Panc1 (cell line): ENCODE measurements around the gene FCHSD2. TPM values are rescaled to one million over a fixed set of nuclear protein-coding genes. Genes with fewer than 3 reads are reported as not detected.

Source experiments
- ATAC-seq: fragments of 200-7000 bp; cut with Tn5 transposase; 2 replicates; pipeline ENCODE4 v1.9.1; 2020; ENCODE audit warnings: mild to moderate bottlenecking, moderate library complexity
- BruUV-seq: library from RNA; stranded (reverse); fragments of 400-500 nt; replicated peaks from 2 replicates; lab custom pipeline; 2021; lab: Mats Ljungman, UMichigan
- CTCF ChIA-PET: fragments of 300-600 bp; sonication (Branson Sonifier 250); formaldehyde crosslinking; loops from one replicate; lab custom pipeline; 2022; ENCODE audit warnings: antibody characterized with exemption; lab: Charles Lee
- POLR2A ChIA-PET: fragments of 300-600 bp; sonication (Branson Sonifier 250); formaldehyde crosslinking; loops from one replicate; lab custom pipeline; 2022; ENCODE audit warnings: antibody characterized with exemption; lab: Charles Lee
- DNase-seq: peaks from one replicate; pipeline ENCODE4 v3.0.0-alpha.2; 2010; ENCODE audit warnings: low read depth, low spot score
- H3K27ac ChIP-seq: 2 replicates; pipeline ENCODE4 v1.5.1; 2011; ENCODE audit warnings: mild to moderate bottlenecking, low read length, inconsistent platforms
- H3K27me3 ChIP-seq: fragments of 200-500 bp; sonication (Bioruptor generic); 2 replicates; pipeline ENCODE4 v1.6.0; 2014; ENCODE audit warnings: low read length, inconsistent platforms; ENCODE audit not compliant: control insufficient read depth, insufficient read depth
- H3K36me3 ChIP-seq: fragments of 200-500 bp; sonication (Bioruptor generic); 2 replicates; pipeline ENCODE4 v1.5.1; 2014; ENCODE audit warnings: inconsistent platforms, mild to moderate bottlenecking, low read length, moderate library complexity; ENCODE audit not compliant: control insufficient read depth, insufficient read depth
- H3K4me1 ChIP-seq: 2 replicates; pipeline ENCODE4 v1.5.1; 2011; ENCODE audit warnings: inconsistent platforms, mild to moderate bottlenecking, low read length, moderate library complexity; ENCODE audit not compliant: control insufficient read depth, insufficient read depth
- H3K4me3 ChIP-seq, 2 experiments: 2 replicates each; pipeline ENCODE4 v1.5.1; 2011 to 2012; ENCODE audit warnings: low read depth in 2 of 2, low read length in 2 of 2, mild to moderate bottlenecking in 2 of 2, inconsistent platforms in 1 of 2, moderate library complexity in 1 of 2
- H3K9me3 ChIP-seq: fragments of 200-500 bp; sonication (Bioruptor generic); 2 replicates; pipeline ENCODE4 v1.5.1; 2014; ENCODE audit warnings: low read depth, mild to moderate bottlenecking, inconsistent platforms, low read length, moderate library complexity; ENCODE audit not compliant: control insufficient read depth, insufficient read depth
- POLR2AphosphoS5 ChIP-seq: IDR thresholded peaks from 2 replicates; pipeline ENCODE4 v1.6.1; 2012; ENCODE audit warnings: mild to moderate bottlenecking, low read depth, low read length, moderate library complexity
- SIN3A ChIP-seq: IDR thresholded peaks from 2 replicates; pipeline ENCODE4 v1.6.1; 2012; ENCODE audit warnings: low read depth, mild to moderate bottlenecking, low read length, moderate library complexity, borderline replicate concordance; ENCODE audit not compliant: insufficient read depth
- TCF7L2 ChIP-seq: IDR thresholded peaks from 2 replicates; pipeline ENCODE4 v1.6.1; 2011; ENCODE audit warnings: mild to moderate bottlenecking, low read depth, low read length, inconsistent platforms
- in situ Hi-C: cut with HindIII; loops from 2 replicates; pipeline ENCODE4 v1.10.0; 2016; ENCODE audit warnings: low sequenced_read_pairs, low pct_unique_long_range_greater_than_20kb
- intact Hi-C: fragments of 100-400 bp; cut with micrococcal nuclease; formaldehyde crosslinking; loops from one replicate; pipeline ENCODE4 v1.10.0; 2022; ENCODE audit not compliant: unreplicated experiment
- total RNA-seq: library from RNA; stranded (reverse); gene quantifications from one replicate; pipeline ENCODE4 v1.2.1, GENCODE V29; 2021; ENCODE audit not compliant: unreplicated experiment
- TF ChIP-seq, protein P1 (sequence below): fragments of 450-650 bp; IDR thresholded peaks from 2 replicates; pipeline ENCODE4 v1.5.1; 2017; ENCODE audit warnings: mild to moderate bottlenecking
- TF ChIP-seq, protein P2 (sequence below), 2 experiments: IDR thresholded peaks; 2 replicates each; pipeline ENCODE4 v1.6.1; 2011 to 2012; ENCODE audit warnings: low read depth in 2 of 2, control low read depth in 1 of 2, low read length in 1 of 2, mild to moderate bottlenecking in 1 of 2, moderate library complexity in 1 of 2; ENCODE audit not compliant: insufficient read depth in 1 of 2

FCHSD2 gene
- total RNA-seq, 1 experiment from 2014 or later = 31.8 TPM

DNA sequence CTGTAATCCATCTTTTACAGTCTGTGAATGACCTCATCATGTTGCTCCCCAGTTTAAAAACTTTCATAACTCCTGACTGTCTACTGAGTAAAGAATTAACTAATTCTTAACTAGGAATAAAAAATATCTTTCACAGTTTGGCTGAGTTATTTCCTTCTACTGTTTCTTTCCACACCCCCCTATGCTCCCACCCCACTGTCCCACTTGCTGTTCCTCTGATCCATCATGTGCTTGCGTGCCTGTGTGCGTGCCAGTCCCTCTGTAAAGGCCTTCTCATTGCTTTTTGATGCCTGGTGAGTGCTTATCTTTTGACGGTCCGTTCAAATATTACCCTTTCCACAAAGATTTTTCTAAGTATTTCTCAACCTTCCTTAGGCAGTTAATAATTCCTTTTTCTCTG lies 272.3 kb downstream of the FCHSD2 start:
- intact Hi-C loops = no loop called here
- ChIA-PET POLR2A (no interaction called here), CTCF (no interaction called here)
- TF ChIP-seq, protein P1, sequence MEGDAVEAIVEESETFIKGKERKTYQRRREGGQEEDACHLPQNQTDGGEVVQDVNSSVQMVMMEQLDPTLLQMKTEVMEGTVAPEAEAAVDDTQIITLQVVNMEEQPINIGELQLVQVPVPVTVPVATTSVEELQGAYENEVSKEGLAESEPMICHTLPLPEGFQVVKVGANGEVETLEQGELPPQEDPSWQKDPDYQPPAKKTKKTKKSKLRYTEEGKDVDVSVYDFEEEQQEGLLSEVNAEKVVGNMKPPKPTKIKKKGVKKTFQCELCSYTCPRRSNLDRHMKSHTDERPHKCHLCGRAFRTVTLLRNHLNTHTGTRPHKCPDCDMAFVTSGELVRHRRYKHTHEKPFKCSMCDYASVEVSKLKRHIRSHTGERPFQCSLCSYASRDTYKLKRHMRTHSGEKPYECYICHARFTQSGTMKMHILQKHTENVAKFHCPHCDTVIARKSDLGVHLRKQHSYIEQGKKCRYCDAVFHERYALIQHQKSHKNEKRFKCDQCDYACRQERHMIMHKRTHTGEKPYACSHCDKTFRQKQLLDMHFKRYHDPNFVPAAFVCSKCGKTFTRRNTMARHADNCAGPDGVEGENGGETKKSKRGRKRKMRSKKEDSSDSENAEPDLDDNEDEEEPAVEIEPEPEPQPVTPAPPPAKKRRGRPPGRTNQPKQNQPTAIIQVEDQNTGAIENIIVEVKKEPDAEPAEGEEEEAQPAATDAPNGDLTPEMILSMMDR = no peak; the same call in 1 of the 2 replicates
- no peak for TF ChIP-seq POLR2AphosphoS5
- no peak for TF ChIP-seq SIN3A
- TF ChIP-seq, protein P2, sequence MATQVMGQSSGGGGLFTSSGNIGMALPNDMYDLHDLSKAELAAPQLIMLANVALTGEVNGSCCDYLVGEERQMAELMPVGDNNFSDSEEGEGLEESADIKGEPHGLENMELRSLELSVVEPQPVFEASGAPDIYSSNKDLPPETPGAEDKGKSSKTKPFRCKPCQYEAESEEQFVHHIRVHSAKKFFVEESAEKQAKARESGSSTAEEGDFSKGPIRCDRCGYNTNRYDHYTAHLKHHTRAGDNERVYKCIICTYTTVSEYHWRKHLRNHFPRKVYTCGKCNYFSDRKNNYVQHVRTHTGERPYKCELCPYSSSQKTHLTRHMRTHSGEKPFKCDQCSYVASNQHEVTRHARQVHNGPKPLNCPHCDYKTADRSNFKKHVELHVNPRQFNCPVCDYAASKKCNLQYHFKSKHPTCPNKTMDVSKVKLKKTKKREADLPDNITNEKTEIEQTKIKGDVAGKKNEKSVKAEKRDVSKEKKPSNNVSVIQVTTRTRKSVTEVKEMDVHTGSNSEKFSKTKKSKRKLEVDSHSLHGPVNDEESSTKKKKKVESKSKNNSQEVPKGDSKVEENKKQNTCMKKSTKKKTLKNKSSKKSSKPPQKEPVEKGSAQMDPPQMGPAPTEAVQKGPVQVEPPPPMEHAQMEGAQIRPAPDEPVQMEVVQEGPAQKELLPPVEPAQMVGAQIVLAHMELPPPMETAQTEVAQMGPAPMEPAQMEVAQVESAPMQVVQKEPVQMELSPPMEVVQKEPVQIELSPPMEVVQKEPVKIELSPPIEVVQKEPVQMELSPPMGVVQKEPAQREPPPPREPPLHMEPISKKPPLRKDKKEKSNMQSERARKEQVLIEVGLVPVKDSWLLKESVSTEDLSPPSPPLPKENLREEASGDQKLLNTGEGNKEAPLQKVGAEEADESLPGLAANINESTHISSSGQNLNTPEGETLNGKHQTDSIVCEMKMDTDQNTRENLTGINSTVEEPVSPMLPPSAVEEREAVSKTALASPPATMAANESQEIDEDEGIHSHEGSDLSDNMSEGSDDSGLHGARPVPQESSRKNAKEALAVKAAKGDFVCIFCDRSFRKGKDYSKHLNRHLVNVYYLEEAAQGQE (IDR thresholded peaks at IDR 0.05; ENCODE audit: insufficient read depth in 1 of 2, low read depth in 2 of 2, low read length in 1 of 2) = no peak
- no peak for TF ChIP-seq TCF7L2
- Histone ChIP-seq H3K9me3 (no peaks in the 10 kb centered on the region), H3K36me3 (no peaks in the 10 kb centered on the region), H3K27ac (no peak overlapping the region), H3K4me3 (no peak overlapping the region), H3K4me1 (no peaks in the 10 kb centered on the region), H3K27me3 (no peaks in the 10 kb centered on the region)
- in situ Hi-C loops = no loop called here
- no TSS peak for BruUV-seq
- ATAC-seq (no peak), DNase-seq (no peak)

DNA sequence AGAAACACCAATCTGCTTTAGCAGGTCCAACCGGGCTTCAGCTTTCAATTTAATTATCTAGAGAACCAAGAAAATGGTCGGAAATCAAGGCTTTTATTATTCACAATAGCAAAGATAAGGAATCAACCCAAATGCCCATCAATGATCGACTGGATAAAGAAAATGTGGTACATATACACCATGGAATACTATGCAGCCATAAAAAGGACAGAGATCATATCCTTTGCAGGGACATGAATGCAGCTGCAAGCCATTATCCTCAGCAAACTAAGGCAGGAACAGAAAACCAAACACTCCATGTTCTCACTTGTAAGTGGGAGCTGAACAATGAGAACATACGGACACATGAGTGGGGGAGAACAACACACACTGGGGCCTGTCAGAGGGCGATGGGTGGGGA lies 274.1 kb downstream of the FCHSD2 start:
- Histone ChIP-seq H3K36me3 (no peaks in the 10 kb centered on the region), H3K27ac (no peak overlapping the region), H3K4me3 (no peak overlapping the region), H3K27me3 (no peaks in the 10 kb centered on the region), H3K4me1 (no peaks in the 10 kb centered on the region), H3K9me3 (no peaks in the 10 kb centered on the region)
- in situ Hi-C loops = no loop called here
- ATAC-seq = no peak
- CTCF ChIA-PET = no interaction called here
- no peak for DNase-seq
- intact Hi-C loops = no loop called here
- BruUV-seq = no TSS peak
- POLR2A ChIA-PET = no interaction called here
- TF ChIP-seq, protein P1 = no peak
- TF ChIP-seq, protein P2 (IDR thresholded peaks at IDR 0.05; ENCODE audit: insufficient read depth in 1 of 2, low read depth in 2 of 2, low read length in 1 of 2) = no peak
- TF ChIP-seq TCF7L2 (no peak), SIN3A (no peak), POLR2AphosphoS5 (no peak)
